OCI-LY3 (cell line): Measurements from ENCODE around the gene CBLL2.

ENCODE experiments used
- EZH2phosphoT487 ChIP-seq: fragments of 200-600 bp; shearing (Covaris generic); IDR thresholded peaks from 2 replicates; pipeline ENCODE4 v1.6.1; 2018; ENCODE audit warnings: antibody characterized with exemption, mixed run types, low read depth
- TF ChIP-seq, protein P1 (sequence below): fragments of 200-600, 300-600 bp; sonication (generic); IDR thresholded peaks from 2 replicates; pipeline ENCODE4 v1.5.1; 2014; ENCODE audit warnings: antibody characterized with exemption, low read length, low read depth

DNA sequence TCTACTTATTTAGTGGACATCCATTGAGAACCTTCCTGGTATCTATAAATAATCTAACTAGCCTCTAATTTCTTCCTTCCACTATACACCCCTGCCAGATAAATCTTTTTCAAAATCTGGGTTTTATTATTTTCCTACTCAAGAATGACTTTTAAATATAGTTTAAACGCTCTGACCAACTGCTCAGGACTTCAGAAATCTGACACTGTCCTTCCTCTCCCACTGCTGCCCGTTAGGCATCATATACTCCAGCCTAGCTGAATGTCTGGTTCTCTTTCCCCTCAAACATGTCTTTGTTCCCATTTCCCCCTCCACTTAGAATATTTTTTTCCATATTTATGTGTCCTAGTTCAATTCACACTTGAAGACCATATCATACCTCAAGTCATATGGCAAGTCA, 35.2 kb upstream of the CBLL2 start:
- TF ChIP-seq, protein P1, sequence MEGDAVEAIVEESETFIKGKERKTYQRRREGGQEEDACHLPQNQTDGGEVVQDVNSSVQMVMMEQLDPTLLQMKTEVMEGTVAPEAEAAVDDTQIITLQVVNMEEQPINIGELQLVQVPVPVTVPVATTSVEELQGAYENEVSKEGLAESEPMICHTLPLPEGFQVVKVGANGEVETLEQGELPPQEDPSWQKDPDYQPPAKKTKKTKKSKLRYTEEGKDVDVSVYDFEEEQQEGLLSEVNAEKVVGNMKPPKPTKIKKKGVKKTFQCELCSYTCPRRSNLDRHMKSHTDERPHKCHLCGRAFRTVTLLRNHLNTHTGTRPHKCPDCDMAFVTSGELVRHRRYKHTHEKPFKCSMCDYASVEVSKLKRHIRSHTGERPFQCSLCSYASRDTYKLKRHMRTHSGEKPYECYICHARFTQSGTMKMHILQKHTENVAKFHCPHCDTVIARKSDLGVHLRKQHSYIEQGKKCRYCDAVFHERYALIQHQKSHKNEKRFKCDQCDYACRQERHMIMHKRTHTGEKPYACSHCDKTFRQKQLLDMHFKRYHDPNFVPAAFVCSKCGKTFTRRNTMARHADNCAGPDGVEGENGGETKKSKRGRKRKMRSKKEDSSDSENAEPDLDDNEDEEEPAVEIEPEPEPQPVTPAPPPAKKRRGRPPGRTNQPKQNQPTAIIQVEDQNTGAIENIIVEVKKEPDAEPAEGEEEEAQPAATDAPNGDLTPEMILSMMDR = no peak
- TF ChIP-seq EZH2phosphoT487 = no peak
